K562 (cell line): ENCODE measurements around the gene PRKCB. TPM values are rescaled to one million over a fixed set of nuclear protein-coding genes. Genes with fewer than 3 reads are reported as not detected.

Experiments
- ATAC-seq: fragments of 200-7000 bp; cut with Tn5 transposase; 3 replicates; pipeline ENCODE4 v1.9.1; 2020; ENCODE audit warnings: moderate library complexity
- BruUV-seq: library from RNA; stranded (reverse); fragments of 400-500 nt; replicated peaks from 2 replicates; lab custom pipeline; 2021; lab: Mats Ljungman, UMichigan
- CTCF ChIA-PET: fragments of 300-600 bp; formaldehyde crosslinking; extraction: SDS; loops from one replicate; lab custom pipeline; 2021; ENCODE audit warnings: low intra/inter-chr PET ratio; lab: Yijun Ruan, JAX
- POLR2A ChIA-PET: fragments of 300-600, 350-650 bp; sonication (Branson Sonifier 250); formaldehyde crosslinking; extraction: SDS; loops from one replicate; lab custom pipeline; 2021; ENCODE audit warnings: antibody characterized with exemption, inconsistent platforms; lab: Yijun Ruan, JAX
- DNase-seq, 4 experiments: peaks; one replicate each; pipeline versions ENCODE4 v3.0.0 to v3.0.0-alpha.2; 2011 to 2018; ENCODE audit warnings: low spot score in 3 of 4, mixed read lengths in 3 of 4; ENCODE audit errors: extremely low read depth in 1 of 4
- FAIRE-seq: peaks from 2 replicates; lab custom pipeline; 2011; peaks lifted over from hg19 to GRCh38; lab: Jason Lieb, UNC
- H2AFZ ChIP-seq: 2 replicates; pipeline ENCODE4 v1.6.0; 2011; ENCODE audit warnings: low read depth, low read length, control low read depth, inconsistent platforms
- H3K27ac ChIP-seq: fragments of 200-600 bp; 3 replicates; pipeline ENCODE4 v1.8.0; 2011; ENCODE audit warnings: low read depth, mild to moderate bottlenecking, control low read depth, inconsistent platforms, low read length, moderate library complexity, mixed read lengths; ENCODE audit errors: extremely low read depth
- H3K27me3 ChIP-seq, 2 experiments: fragments of 300-600 bp in 1 of 2; 2 replicates in 1 of 2; 3 replicates in 1 of 2; pipeline versions ENCODE4 v1.6.0 to v1.8.0; 2011; ENCODE audit warnings: inconsistent platforms in 2 of 2, low read length in 2 of 2, mild to moderate bottlenecking in 1 of 2, mixed read lengths in 1 of 2, moderate library complexity in 1 of 2; ENCODE audit not compliant: control insufficient read depth in 2 of 2, insufficient read depth in 2 of 2
- H3K36me3 ChIP-seq: fragments of 300-600 bp; 3 replicates; pipeline ENCODE4 v1.8.0; 2011; ENCODE audit warnings: mild to moderate bottlenecking, low read length, inconsistent platforms; ENCODE audit not compliant: control insufficient read depth, insufficient read depth
- H3K4me1 ChIP-seq, 2 experiments: fragments of 200-600 bp in 1 of 2; replicated peaks in 1 of 2; 2 replicates in 1 of 2; 3 replicates in 1 of 2; pipeline versions ENCODE4 v1.5.1 to v1.8.0; 2011; ENCODE audit warnings: inconsistent platforms in 2 of 2, low read length in 2 of 2, mild to moderate bottlenecking in 1 of 2, mixed read lengths in 1 of 2, moderate library complexity in 1 of 2; ENCODE audit not compliant: control insufficient read depth in 2 of 2, insufficient read depth in 2 of 2
- H3K4me2 ChIP-seq: 2 replicates; pipeline ENCODE4 v1.6.1; 2011; ENCODE audit warnings: low read length, control low read depth, inconsistent platforms, mixed read lengths; ENCODE audit not compliant: insufficient read depth
- H3K4me3 ChIP-seq: fragments of 200-600 bp; sonication (generic), shearing (Covaris generic); 2 replicates; pipeline ENCODE4 v1.5.1; 2016; ENCODE audit warnings: control low read depth, inconsistent platforms
- H3K79me2 ChIP-seq: fragments of 200-600 bp; 3 replicates; pipeline ENCODE4 v1.8.0; 2011; ENCODE audit warnings: low read length, inconsistent platforms; ENCODE audit not compliant: control insufficient read depth, insufficient read depth
- H3K9ac ChIP-seq, 2 experiments: 2 replicates each; pipeline versions ENCODE4 v1.6.0 to v1.6.1; 2011; ENCODE audit warnings: low read depth in 2 of 2, low read length in 2 of 2, control low read depth in 1 of 2, inconsistent platforms in 1 of 2, mild to moderate bottlenecking in 1 of 2, mixed read lengths in 1 of 2; ENCODE audit not compliant: insufficient read depth in 1 of 2
- H3K9me1 ChIP-seq: one replicate; pipeline ENCODE4 v1.6.0; 2011; ENCODE audit warnings: inconsistent platforms, mild to moderate bottlenecking, low read length, moderate library complexity; ENCODE audit not compliant: control insufficient read depth, insufficient read depth
- H3K9me3 ChIP-seq: replicated peaks from 2 replicates; pipeline ENCODE4 v1.5.1; 2011; ENCODE audit warnings: low read depth, low read length, inconsistent platforms; ENCODE audit not compliant: control insufficient read depth, insufficient read depth
- H4K20me1 ChIP-seq: replicated peaks from 2 replicates; pipeline ENCODE4 v1.6.1; 2011; ENCODE audit warnings: low read length, inconsistent platforms, mixed read lengths; ENCODE audit not compliant: control insufficient read depth, insufficient read depth
- DPF2 ChIP-seq: fragments of 450-650 bp; IDR thresholded peaks from 2 replicates; pipeline ENCODE4 v1.6.1; 2016
- HBP1 ChIP-seq: fragments of 450-650 bp; formaldehyde crosslinking; IDR thresholded peaks from 2 replicates; pipeline ENCODE4 v1.4.0; 2022; ENCODE audit warnings: missing genetic modification characterization
- HMG20B ChIP-seq: fragments of 250-450 bp; sonication (Bioruptor Pico); IDR thresholded peaks from 2 replicates; pipeline ENCODE4 v1.5.0; 2021; ENCODE audit warnings: mild to moderate bottlenecking
- KLF16 ChIP-seq: IDR thresholded peaks from 2 replicates; pipeline ENCODE4 v1.6.1; 2016; ENCODE audit warnings: antibody characterized with exemption
- POLR2A ChIP-seq: fragments of 450-650 bp; conservative IDR thresholded peaks from 2 replicates; pipeline ENCODE4 v1.6.1; 2016
- RBM34 ChIP-seq: fragments of 200-400 bp; formaldehyde crosslinking; IDR thresholded peaks from 2 replicates; pipeline ENCODE4 v1.6.1; 2018; ENCODE audit warnings: low read length, borderline replicate concordance; ENCODE audit not compliant: insufficient read depth
- SUPT5H ChIP-seq: fragments of 450-650 bp; IDR thresholded peaks from 2 replicates; pipeline ENCODE4 v1.6.1; 2016
- WGBS: fragments of 100-300 bp; shearing (Covaris generic); methylation state at CpG from one replicate; pipeline ENCODE4 v1.1.6; 2016; ENCODE audit warnings: low coverage, mixed read lengths; ENCODE audit not compliant: insufficient coverage; ENCODE audit errors: missing lambda C conversion rate; 5-methylcytosine and 5-hydroxymethylcytosine counted together
- in situ Hi-C: fragments of 300-500 bp; cut with MboI; formaldehyde crosslinking; loops from 4 replicates; pipeline ENCODE4 v1.15.0; 2018; ENCODE audit warnings: inconsistent platforms, mixed read lengths
- intact Hi-C: fragments of 100-400 bp; cut with micrococcal nuclease; formaldehyde crosslinking; loops from 2 replicates; pipeline ENCODE4 v1.14.2; 2022
- polyA plus RNA-seq, 8 experiments: library from polyadenylated mRNA; depleted of rRNA in 4 of 8; stranded (reverse) in 5 of 8; unstranded in 3 of 8; fragments of >200 nt; fragmentation: Nextera tagmentation in 2 of 8; fragmentation: Illumina TruSeq in 1 of 8; extraction: Ambion mirVana in 2 of 8; extraction: Trizol in 1 of 8; gene quantifications; 2 replicates each; pipeline versions ENCODE4 v1.2.1 to v1.2.3, GENCODE V29; 2011 to 2014; ENCODE audit warnings: inconsistent platforms in 1 of 8, missing spikeins in 1 of 8
- total RNA-seq, 7 experiments: library from RNA; depleted of rRNA in 6 of 7; stranded (reverse); fragments of >200 nt in 6 of 7; fragmentation: Illumina TruSeq in 2 of 7; extraction: Trizol in 2 of 7; gene quantifications; 2 replicates each; pipeline versions ENCODE4 v1.2.1 to v1.2.3, GENCODE V29; 2011 to 2021; ENCODE audit warnings: low replicate concordance in 1 of 7

PRKCB gene
- total and polyA plus RNA-seq, 9 of the 15 experiments (the other 6 are each of a cell fraction or from before 2014, with no cell fraction given) = 49.9 to 276 (median 148) TPM

GRCh38 chr16:24077292-24077691, 241.5 kb downstream of the PRKCB start:
- H3K36me3 ChIP-seq = peaks cover 28% of the 10 kb centered on the region
- no peak overlapping the region for H3K4me3 ChIP-seq
- peaks cover 14% of the 10 kb centered on the region for H4K20me1 ChIP-seq
- H3K4me2 ChIP-seq = no peak overlapping the region
- H3K27ac ChIP-seq = no peak overlapping the region
- FAIRE-seq (no peak), ATAC-seq (no peak), DNase-seq (no peak)
- no peaks in the 10 kb centered on the region for H3K9me3 ChIP-seq
- H3K27me3 ChIP-seq = no peaks in the 10 kb centered on the region
- no peak overlapping the region for H3K9ac ChIP-seq
- POLR2A ChIA-PET = no interaction called here
- H3K79me2 ChIP-seq = peaks cover 30% of the 10 kb centered on the region
- WGBS = 31% methylated on average over 1 of the region's 1 CpG
- in situ Hi-C loops (no loop called here), intact Hi-C loops (loop anchor here (5.0 to 10.0 kb wide), 2 partner anchors 60 to 128 kb away; no protein-coding TSS in a partner anchor)
- no TSS peak for BruUV-seq
- TF ChIP-seq DPF2 (no peak), HBP1 (CRISPR knock-in tag) (0 out of 2 replicates have a peak, but pooled peaks have one; percentile 14), POLR2A (peak; percentile 36; the same call in 1 of the 2 replicates), SUPT5H (peak; percentile 48; the same call in 1 of the 2 replicates), RBM34 (no peak), KLF16 (no peak), HMG20B (CRISPR knock-in tag) (no peak)
- H2AFZ ChIP-seq = no peak overlapping the region
- H3K4me1 ChIP-seq = peaks cover 3 to 28% of the 10 kb centered on the region in 2 experiments; a peak in 4 of 5 replicates
- H3K9me1 ChIP-seq = no peaks in the 10 kb centered on the region
- CTCF ChIA-PET = no interaction called here
